GM23338 (cell line): Measurements from ENCODE around the gene RPL31. TPM values are rescaled to one million over a fixed set of nuclear protein-coding genes. Genes with fewer than 3 reads are reported as not detected.

Experiments used
- ATAC-seq: fragments of 200-7000 bp; cut with Tn5 transposase; 3 replicates; pipeline ENCODE4 v1.9.1; 2020
- DNase-seq: peaks from one replicate; pipeline ENCODE4 v3.0.0-alpha.2; 2015; ENCODE audit warnings: low spot score
- H2AFZ ChIP-seq: fragments of 200-600 bp; sonication (generic); 2 replicates; pipeline ENCODE4 v1.8.0; 2016; ENCODE audit warnings: antibody characterized with exemption, mild to moderate bottlenecking, moderate library complexity
- H3F3A ChIP-seq: fragments of 200-600 bp; sonication (generic); replicated peaks from 2 replicates; pipeline ENCODE4 v1.8.0; 2017; ENCODE audit warnings: antibody characterized with exemption, mixed run types, low read depth
- H3K27ac ChIP-seq: fragments of 200-600 bp; sonication (generic); 2 replicates; pipeline ENCODE4 v1.6.1; 2016; ENCODE audit warnings: low read depth
- H3K27me3 ChIP-seq: fragments of 200-600 bp; sonication (generic); 2 replicates; pipeline ENCODE4 v1.8.0; 2016; ENCODE audit warnings: mild to moderate bottlenecking, mixed run types, moderate library complexity; ENCODE audit not compliant: insufficient read depth
- H3K36me3 ChIP-seq: fragments of 200-600 bp; sonication (generic); 2 replicates; pipeline ENCODE4 v1.8.0; 2016; ENCODE audit warnings: mild to moderate bottlenecking; ENCODE audit not compliant: insufficient read depth
- H3K4me1 ChIP-seq: fragments of 200-600 bp; sonication (generic); 2 replicates; pipeline ENCODE4 v1.8.0; 2016; ENCODE audit warnings: mild to moderate bottlenecking, moderate library complexity; ENCODE audit not compliant: insufficient read depth
- H3K4me2 ChIP-seq: fragments of 200-600 bp; sonication (generic); 2 replicates; pipeline ENCODE4 v1.7.1; 2017; ENCODE audit warnings: mixed run types
- H3K4me3 ChIP-seq: fragments of 200-600 bp; sonication (generic); 2 replicates; pipeline ENCODE4 v1.6.1; 2016; ENCODE audit warnings: mixed run types
- H3K79me2 ChIP-seq: fragments of 200-600 bp; sonication (generic); replicated peaks from 2 replicates; pipeline ENCODE4 v1.8.0; 2017; ENCODE audit warnings: mild to moderate bottlenecking; ENCODE audit not compliant: insufficient read depth
- H3K9me2 ChIP-seq: fragments of 200-600 bp; sonication (generic); 2 replicates; pipeline ENCODE4 v1.8.0; 2017; ENCODE audit not compliant: insufficient read depth
- H4K20me1 ChIP-seq: fragments of 200-600 bp; sonication (generic); replicated peaks from 2 replicates; pipeline ENCODE4 v1.8.0; 2017; ENCODE audit warnings: mild to moderate bottlenecking; ENCODE audit not compliant: insufficient read depth
- H3K27ac Mint-ChIP-seq: 2 replicates; pipeline ENCODE4 v1.8.0; 2020; ENCODE audit warnings: inconsistent platforms, mild to moderate bottlenecking, moderate library complexity, mixed read lengths
- H3K27me3 Mint-ChIP-seq: 3 replicates; pipeline ENCODE4 v1.8.0; 2022; ENCODE audit warnings: low read depth, mild to moderate bottlenecking, moderate library complexity, mixed read lengths, inconsistent platforms; ENCODE audit not compliant: insufficient read depth, poor library complexity
- H3K36me3 Mint-ChIP-seq: 3 replicates; pipeline ENCODE4 v1.8.0; 2021; ENCODE audit warnings: low read depth, mild to moderate bottlenecking, inconsistent platforms, moderate library complexity, mixed read lengths
- H3K4me1 Mint-ChIP-seq: 3 replicates; pipeline ENCODE4 v1.8.0; 2020; ENCODE audit warnings: mild to moderate bottlenecking, inconsistent platforms, mixed read lengths
- H3K4me3 Mint-ChIP-seq: 3 replicates; pipeline ENCODE4 v1.8.0; 2021; ENCODE audit warnings: moderate library complexity, mild to moderate bottlenecking, inconsistent platforms, mixed read lengths
- H3K9me3 Mint-ChIP-seq: 3 replicates; pipeline ENCODE4 v1.8.0; 2020; ENCODE audit warnings: moderate library complexity, mild to moderate bottlenecking, inconsistent platforms, mixed read lengths
- CREB1 ChIP-seq: fragments of 250-450 bp; sonication (Bioruptor Pico); IDR thresholded peaks from 2 replicates; pipeline ENCODE4 v1.5.0; 2020; ENCODE audit warnings: low read depth, mild to moderate bottlenecking, moderate library complexity
- ETS1 ChIP-seq: IDR thresholded peaks from 2 replicates; pipeline ENCODE4 v1.6.1; 2016; ENCODE audit warnings: antibody characterized with exemption
- EZH2phosphoT487 ChIP-seq: fragments of 200-600 bp; sonication (generic); IDR thresholded peaks from one replicate; pipeline ENCODE4 v1.8.1; 2018; ENCODE audit warnings: antibody characterized with exemption; ENCODE audit not compliant: unreplicated experiment
- JUNB ChIP-seq: IDR thresholded peaks from one replicate; pipeline ENCODE4 v1.6.1; 2016; ENCODE audit warnings: antibody characterized with exemption; ENCODE audit not compliant: unreplicated experiment
- NANOG ChIP-seq: IDR thresholded peaks from 2 replicates; pipeline ENCODE4 v1.6.1; 2016; ENCODE audit warnings: antibody characterized with exemption, borderline replicate concordance
- POLR2AphosphoS5 ChIP-seq: IDR thresholded peaks from 2 replicates; pipeline ENCODE4 v1.6.1; 2016; ENCODE audit warnings: antibody characterized with exemption, low read depth
- REST ChIP-seq: IDR thresholded peaks from one replicate; pipeline ENCODE4 v1.6.1; 2018; ENCODE audit warnings: antibody characterized with exemption; ENCODE audit not compliant: unreplicated experiment
- STAT1 ChIP-seq: IDR thresholded peaks from one replicate; pipeline ENCODE4 v1.6.1; 2016; ENCODE audit warnings: antibody characterized with exemption; ENCODE audit not compliant: unreplicated experiment
- ZNF114 ChIP-seq: fragments of 250-450 bp; sonication (Bioruptor Pico); IDR thresholded peaks from 2 replicates; pipeline ENCODE4 v1.5.0; 2020; ENCODE audit warnings: mild to moderate bottlenecking, moderate library complexity
- ZNF331 ChIP-seq: fragments of 250-450 bp; sonication (Bioruptor Pico); IDR thresholded peaks from 2 replicates; pipeline ENCODE4 v1.5.0; 2020; ENCODE audit warnings: low read depth, mild to moderate bottlenecking, moderate library complexity
- ZNF462 ChIP-seq: fragments of 250-450 bp; sonication (Bioruptor Pico); IDR thresholded peaks from 2 replicates; pipeline ENCODE4 v1.5.0; 2020; ENCODE audit warnings: mild to moderate bottlenecking, moderate library complexity
- polyA plus RNA-seq: library from polyadenylated mRNA; unstranded; fragments of >200 nt; fragmentation: Nextera tagmentation; extraction: Ambion mirVana; gene quantifications from 2 replicates; pipeline ENCODE4 v1.2.1, GENCODE V29; 2016
- total RNA-seq: library from RNA; depleted of rRNA; stranded (reverse); fragments of >200 nt; shearing (Covaris generic); gene quantifications from 2 replicates; pipeline ENCODE4 v1.2.3, GENCODE V29; 2014
- TF ChIP-seq, protein P1 (sequence below), 2 experiments: fragments of 200-600 bp in 1 of 2; sonication (generic) in 1 of 2; conservative IDR thresholded peaks; 2 replicates each; pipeline versions ENCODE4 v1.5.1 to v1.6.1; 2016 to 2017; ENCODE audit warnings: antibody characterized with exemption in 2 of 2, low read depth in 2 of 2, mild to moderate bottlenecking in 2 of 2, moderate library complexity in 1 of 2

RPL31 gene
- total and polyA plus RNA-seq, 2 experiments from 2014 or later, result 819 to 3,213 TPM

DNA sequence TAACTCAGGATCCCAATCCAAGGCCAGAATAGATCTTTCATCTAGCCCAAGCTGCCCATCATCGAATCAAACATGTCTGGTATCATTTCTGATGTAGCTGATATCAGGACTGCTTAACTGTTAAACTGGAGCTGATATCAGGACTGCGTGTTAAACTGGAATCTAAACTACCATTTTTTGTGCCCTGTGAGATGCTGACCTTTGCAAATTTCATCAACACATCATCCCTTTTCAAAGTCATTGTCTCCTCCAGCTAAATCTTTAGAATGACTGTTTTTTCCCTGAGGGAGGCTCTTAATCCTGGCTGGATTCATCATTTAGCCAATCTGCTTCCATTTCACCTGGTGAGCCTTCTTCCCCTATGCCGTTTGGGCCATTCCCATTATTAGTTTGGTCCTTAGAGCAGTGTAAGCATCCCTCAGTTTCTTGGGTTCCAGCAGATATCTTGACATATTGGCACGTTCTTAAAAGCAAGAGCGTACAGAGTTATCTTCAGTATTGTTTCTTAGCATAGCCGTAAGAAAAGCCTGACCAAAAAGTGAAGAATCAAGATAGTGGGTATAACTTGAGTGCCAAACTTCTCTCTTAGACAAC is 12.3 kb downstream of the RPL31 start:
- no peak overlapping the region for H3K27ac Mint-ChIP-seq
- no peaks in the 10 kb centered on the region for H3K36me3 ChIP-seq
- no peak for TF ChIP-seq ZNF114
- TF ChIP-seq POLR2AphosphoS5, result no peak
- no peak for TF ChIP-seq JUNB
- TF ChIP-seq ETS1, result no peak
- no peak for TF ChIP-seq ZNF462 (CRISPR knock-in tag)
- no peak for TF ChIP-seq CREB1 (CRISPR knock-in tag)
- no peak for TF ChIP-seq STAT1
- no peak for TF ChIP-seq ZNF331 (CRISPR knock-in tag)
- TF ChIP-seq, protein P1, sequence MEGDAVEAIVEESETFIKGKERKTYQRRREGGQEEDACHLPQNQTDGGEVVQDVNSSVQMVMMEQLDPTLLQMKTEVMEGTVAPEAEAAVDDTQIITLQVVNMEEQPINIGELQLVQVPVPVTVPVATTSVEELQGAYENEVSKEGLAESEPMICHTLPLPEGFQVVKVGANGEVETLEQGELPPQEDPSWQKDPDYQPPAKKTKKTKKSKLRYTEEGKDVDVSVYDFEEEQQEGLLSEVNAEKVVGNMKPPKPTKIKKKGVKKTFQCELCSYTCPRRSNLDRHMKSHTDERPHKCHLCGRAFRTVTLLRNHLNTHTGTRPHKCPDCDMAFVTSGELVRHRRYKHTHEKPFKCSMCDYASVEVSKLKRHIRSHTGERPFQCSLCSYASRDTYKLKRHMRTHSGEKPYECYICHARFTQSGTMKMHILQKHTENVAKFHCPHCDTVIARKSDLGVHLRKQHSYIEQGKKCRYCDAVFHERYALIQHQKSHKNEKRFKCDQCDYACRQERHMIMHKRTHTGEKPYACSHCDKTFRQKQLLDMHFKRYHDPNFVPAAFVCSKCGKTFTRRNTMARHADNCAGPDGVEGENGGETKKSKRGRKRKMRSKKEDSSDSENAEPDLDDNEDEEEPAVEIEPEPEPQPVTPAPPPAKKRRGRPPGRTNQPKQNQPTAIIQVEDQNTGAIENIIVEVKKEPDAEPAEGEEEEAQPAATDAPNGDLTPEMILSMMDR (conservative IDR thresholded peaks at IDR 0.05; ENCODE audit: low read depth in 2 of 2), result no peak
- TF ChIP-seq EZH2phosphoT487, result no peak
- TF ChIP-seq REST, result no peak
- TF ChIP-seq NANOG, result no peak

More for the DNA sequence above, 12.3 kb downstream of the RPL31 start:
- DNase-seq (no peak), ATAC-seq (no peak)
- Mint-ChIP-seq H3K4me3 (no peak overlapping the region), H3K9me3 (no peaks in the 10 kb centered on the region; the same call in 2 of the 3 replicates), H3K27me3 (peaks cover 1% of the 10 kb centered on the region), H3K36me3 (peaks cover 71% of the 10 kb centered on the region), H3K4me1 (peaks cover 6% of the 10 kb centered on the region)
- Histone ChIP-seq H3F3A (no peaks in the 10 kb centered on the region; the same call in 1 of the 2 replicates), H3K4me1 (no peaks in the 10 kb centered on the region), H3K79me2 (no peaks in the 10 kb centered on the region), H4K20me1 (peaks cover 7% of the 10 kb centered on the region; the same call in 1 of the 2 replicates), H3K27ac (no peak overlapping the region), H3K27me3 (no peaks in the 10 kb centered on the region), H3K9me2 (no peaks in the 10 kb centered on the region), H3K4me2 (no peak overlapping the region), H2AFZ (no peak overlapping the region), H3K4me3 (no peak overlapping the region)
